SK-N-SH treated with all-trans-retinoic acid at 6 μM for 48 hours (cell line): Measurements from ENCODE around the gene ESYT1.
A peak's percentile ranks its signal among the peaks of the same experiment; 100 is the strongest.

Experiments used
- ATAC-seq: fragments of 200-7000 bp; cut with Tn5 transposase; 3 replicates; pipeline ENCODE4 v1.9.1; 2020; ENCODE audit warnings: mild to moderate bottlenecking, moderate library complexity
- ARNTL ChIP-seq: fragments of 450-650 bp; formaldehyde crosslinking; IDR thresholded peaks from 2 replicates; pipeline ENCODE4 v1.5.0; 2020; ENCODE audit warnings: low read depth, mild to moderate bottlenecking, moderate library complexity, borderline replicate concordance
- CREB5 ChIP-seq: fragments of 250-450 bp; sonication (Bioruptor Pico); IDR thresholded peaks from 2 replicates; pipeline ENCODE4 v1.5.1; 2020; ENCODE audit warnings: low read depth, mild to moderate bottlenecking, moderate library complexity
- CSDC2 ChIP-seq: fragments of 250-450 bp; sonication (Bioruptor Pico); IDR thresholded peaks from 2 replicates; pipeline ENCODE4 v1.5.0; 2020; ENCODE audit warnings: mild to moderate bottlenecking, moderate library complexity
- CSRNP3 ChIP-seq: fragments of 250-450 bp; sonication (Bioruptor Pico); IDR thresholded peaks from 2 replicates; pipeline ENCODE4 v1.5.1; 2021; ENCODE audit warnings: mild to moderate bottlenecking, moderate library complexity
- ESRRG ChIP-seq: fragments of 250-450 bp; sonication (Bioruptor Pico); IDR thresholded peaks from 2 replicates; pipeline ENCODE4 v1.6.1; 2021; ENCODE audit warnings: mild to moderate bottlenecking
- GLIS3 ChIP-seq: fragments of 250-450 bp; sonication (Bioruptor Pico); IDR thresholded peaks from 2 replicates; pipeline ENCODE4 v1.5.0; 2020; ENCODE audit warnings: mild to moderate bottlenecking, moderate library complexity
- OSR1 ChIP-seq: fragments of 250-450 bp; sonication (Bioruptor Pico); IDR thresholded peaks from 2 replicates; pipeline ENCODE4 v1.8.0; 2022; ENCODE audit warnings: moderate library complexity, mild to moderate bottlenecking, inconsistent platforms
- PATZ1 ChIP-seq: fragments of 250-450 bp; sonication (Bioruptor Pico); IDR thresholded peaks from 2 replicates; pipeline ENCODE4 v1.8.0; 2020; ENCODE audit warnings: mild to moderate bottlenecking, moderate library complexity, borderline replicate concordance
- RARB ChIP-seq: fragments of 250-450 bp; sonication (Bioruptor Pico); IDR thresholded peaks from 2 replicates; pipeline ENCODE4 v1.8.0; 2021; ENCODE audit warnings: mild to moderate bottlenecking, moderate library complexity
- SNAI2 ChIP-seq: fragments of 250-450 bp; sonication (Bioruptor Pico); IDR thresholded peaks from 2 replicates; pipeline ENCODE4 v1.5.0; 2020; ENCODE audit warnings: mild to moderate bottlenecking, moderate library complexity
- TOX ChIP-seq: fragments of 250-450 bp; sonication (Bioruptor Pico); IDR thresholded peaks from 2 replicates; pipeline ENCODE4 v1.8.0; 2021; ENCODE audit warnings: mild to moderate bottlenecking, moderate library complexity, borderline replicate concordance
- ZC3H10 ChIP-seq: fragments of 250-450 bp; sonication (Bioruptor Pico); IDR thresholded peaks from 2 replicates; pipeline ENCODE4 v1.5.1; 2021; ENCODE audit warnings: mild to moderate bottlenecking, moderate library complexity
- ZFP3 ChIP-seq: fragments of 250-450 bp; sonication (Bioruptor Pico); IDR thresholded peaks from 2 replicates; pipeline ENCODE4 v1.5.0; 2020; ENCODE audit warnings: mild to moderate bottlenecking, moderate library complexity
- ZFP30 ChIP-seq: fragments of 450-650 bp; formaldehyde crosslinking; IDR thresholded peaks from 2 replicates; pipeline ENCODE4 v1.5.0; 2022; ENCODE audit warnings: mild to moderate bottlenecking, moderate library complexity
- ZNF565 ChIP-seq: fragments of 450-650 bp; formaldehyde crosslinking; conservative IDR thresholded peaks from 2 replicates; pipeline ENCODE4 v1.5.0; 2020; ENCODE audit warnings: low read depth, mild to moderate bottlenecking, moderate library complexity
- ZNF70 ChIP-seq: fragments of 450-650 bp; formaldehyde crosslinking; IDR thresholded peaks from 2 replicates; pipeline ENCODE4 v1.5.0; 2020; ENCODE audit warnings: mild to moderate bottlenecking, moderate library complexity
- ZNF8 ChIP-seq: fragments of 450-650 bp; formaldehyde crosslinking; IDR thresholded peaks from 2 replicates; pipeline ENCODE4 v1.5.0; 2020; ENCODE audit warnings: mild to moderate bottlenecking, moderate library complexity

The ESYT1 gene

GRCh38 chr12:56120158-56120846 lies 7.8 kb upstream of the ESYT1 start:
- no peak for TF ChIP-seq ZNF70 (CRISPR knock-in tag)
- TF ChIP-seq, all 23 proteins: peak for 0
- ATAC-seq = no peak

GRCh38 chr12:56121204-56121870 lies 6.7 kb upstream of the ESYT1 start:
- TF ChIP-seq ZFP3 (CRISPR knock-in tag) (no peak), ZC3H10 (CRISPR knock-in tag) (peak; percentile 16; the same call in 1 of the 2 replicates), CSDC2 (CRISPR knock-in tag) (no peak)
- no peak for ATAC-seq

GRCh38 chr12:56122637-56123036 lies 5.4 kb upstream of the ESYT1 start:
- ATAC-seq = no peak
- TF ChIP-seq PATZ1 (CRISPR knock-in tag) (no peak), ZNF565 (CRISPR knock-in tag) (no peak), TOX (CRISPR knock-in tag) (no peak), ESRRG (no peak)

GRCh38 chr12:56124133-56124532 lies 3.9 kb upstream of the ESYT1 start:
- no peak for ATAC-seq
- TF ChIP-seq ZNF70 (CRISPR knock-in tag) (no peak), GLIS3 (CRISPR knock-in tag) (no peak), ARNTL (CRISPR knock-in tag) (no peak), RARB (CRISPR knock-in tag) (no peak), ESRRG (no peak), CREB5 (no peak), PATZ1 (CRISPR knock-in tag) (no peak), ZFP30 (CRISPR knock-in tag) (no peak), SNAI2 (CRISPR knock-in tag) (no peak), OSR1 (CRISPR knock-in tag) (no peak), ZNF8 (CRISPR knock-in tag) (no peak), ZFP3 (CRISPR knock-in tag) (no peak)

- TF ChIP-seq ZNF8 (CRISPR knock-in tag) (no peak), ZFP3 (CRISPR knock-in tag) (no peak), SNAI2 (CRISPR knock-in tag) (no peak), ZNF565 (CRISPR knock-in tag) (no peak), TOX (CRISPR knock-in tag) (no peak), ZC3H10 (CRISPR knock-in tag) (no peak), PATZ1 (CRISPR knock-in tag) (no peak), CSRNP3 (CRISPR knock-in tag) (no peak), GLIS3 (CRISPR knock-in tag) (no peak), ZFP30 (CRISPR knock-in tag) (no peak)
- ATAC-seq = no peak
These were observed 1.3 kb upstream of the ESYT1 start for GRCh38 chr12:56126732-56127239.
